ENCODE measurements around the gene VPS54.
"Not testable (repeated sequence)": the region's sequence is repeated elsewhere in the genome, so short reads cannot be mapped to it uniquely, and the experiment has no call there.

VPS54 gene

GRCh38 chr2:63993871-63994270 lies 25.4 kb downstream of the VPS54 start:
- no peak for TF ChIP-seq CTCF (IDR thresholded peaks at IDR 0.05)
- no peaks in the 10 kb centered on the region for H3K9me3 ChIP-seq (ENCODE audit: control insufficient read depth, low read length)
- H3K79me2 ChIP-seq, result peaks cover 54% of the 10 kb centered on the region
- no peak overlapping the region for H3K9ac ChIP-seq
- H3K4me3 ChIP-seq (ENCODE audit: low read depth, low read length), result no peak overlapping the region
- H3K4me2 ChIP-seq (ENCODE audit: low read length), result no peak overlapping the region
- no peak overlapping the region for H2AFZ ChIP-seq
- H3K4me1 ChIP-seq, result no peaks in the 10 kb centered on the region
- H3K36me3 ChIP-seq (ENCODE audit: control insufficient read depth, insufficient read depth, low read length), result no peaks in the 10 kb centered on the region
- no peaks in the 10 kb centered on the region for H3K27me3 ChIP-seq (ENCODE audit: control insufficient read depth, insufficient read depth, low read length)
- H3K27ac ChIP-seq, result no peak overlapping the region

GRCh38 chr2:63993130-63993584 lies 26.1 kb downstream of the VPS54 start:
- peaks cover 53% of the 10 kb centered on the region for H3K79me2 ChIP-seq
- H3K4me2 ChIP-seq (ENCODE audit: low read length); H3K4me3 ChIP-seq (ENCODE audit: low read depth, low read length); H3K9me3 ChIP-seq (ENCODE audit: control insufficient read depth, low read length); H3K9ac ChIP-seq; H3K4me1 ChIP-seq; H3K27me3 ChIP-seq (ENCODE audit: control insufficient read depth, insufficient read depth, low read length); H2AFZ ChIP-seq; H3K27ac ChIP-seq; H3K36me3 ChIP-seq (ENCODE audit: control insufficient read depth, insufficient read depth, low read length): not testable (repeated sequence)

GRCh38 chr2:63992061-63992685 lies 27.1 kb downstream of the VPS54 start:
- no peak for TF ChIP-seq CTCF (IDR thresholded peaks at IDR 0.05)
- no peaks in the 10 kb centered on the region for H3K36me3 ChIP-seq (ENCODE audit: control insufficient read depth, insufficient read depth, low read length)

GRCh38 chr2:63991173-63991999 lies 27.8 kb downstream of the VPS54 start:
- peaks cover 40% of the 10 kb centered on the region for H3K79me2 ChIP-seq
- not testable (repeated sequence) for H3K27me3 ChIP-seq (ENCODE audit: control insufficient read depth, insufficient read depth, low read length); H3K4me2 ChIP-seq (ENCODE audit: low read length)

More at GRCh38 chr2:63992061-63992685, 27.1 kb downstream of the VPS54 start:
- no peaks in the 10 kb centered on the region for H3K27me3 ChIP-seq (ENCODE audit: control insufficient read depth, insufficient read depth, low read length)
- H3K4me1 ChIP-seq, result no peaks in the 10 kb centered on the region
- H3K9me3 ChIP-seq (ENCODE audit: control insufficient read depth, low read length), result no peaks in the 10 kb centered on the region
- H2AFZ ChIP-seq, result no peak overlapping the region
- no peak overlapping the region for H3K27ac ChIP-seq
- no peak overlapping the region for H3K4me3 ChIP-seq (ENCODE audit: low read depth, low read length)
- H3K9ac ChIP-seq, result no peak overlapping the region
- H3K79me2 ChIP-seq, result peaks cover 48% of the 10 kb centered on the region
- no peak overlapping the region for H3K4me2 ChIP-seq (ENCODE audit: low read length)

GRCh38 chr2:63990072-63990471 lies 29.2 kb downstream of the VPS54 start:
- H3K27ac ChIP-seq, result no peak overlapping the region
- no peak for TF ChIP-seq CTCF (IDR thresholded peaks at IDR 0.05)

More at GRCh38 chr2:63991173-63991999, 27.8 kb downstream of the VPS54 start:
- H3K9ac ChIP-seq; H3K36me3 ChIP-seq (ENCODE audit: control insufficient read depth, insufficient read depth, low read length); H3K27ac ChIP-seq; H3K9me3 ChIP-seq (ENCODE audit: control insufficient read depth, low read length); H3K4me1 ChIP-seq; H3K4me3 ChIP-seq (ENCODE audit: low read depth, low read length); H2AFZ ChIP-seq: not testable (repeated sequence)

GRCh38 chr2:63988842-63989436 lies 30.3 kb downstream of the VPS54 start:
- H2AFZ ChIP-seq; H3K9me3 ChIP-seq (ENCODE audit: control insufficient read depth, low read length); H3K27ac ChIP-seq; H3K4me2 ChIP-seq (ENCODE audit: low read length); H3K4me1 ChIP-seq; H3K36me3 ChIP-seq (ENCODE audit: control insufficient read depth, insufficient read depth, low read length); H3K9ac ChIP-seq; H3K27me3 ChIP-seq (ENCODE audit: control insufficient read depth, insufficient read depth, low read length); H3K4me3 ChIP-seq (ENCODE audit: low read depth, low read length): not testable (repeated sequence)
- peaks cover 28% of the 10 kb centered on the region for H3K79me2 ChIP-seq

More at GRCh38 chr2:63990072-63990471, 29.2 kb downstream of the VPS54 start:
- H3K9me3 ChIP-seq (ENCODE audit: control insufficient read depth, low read length), result no peaks in the 10 kb centered on the region
- no peaks in the 10 kb centered on the region for H3K4me1 ChIP-seq
- H2AFZ ChIP-seq, result no peak overlapping the region
- no peak overlapping the region for H3K9ac ChIP-seq
- H3K4me3 ChIP-seq (ENCODE audit: low read depth, low read length), result no peak overlapping the region
- H3K27me3 ChIP-seq (ENCODE audit: control insufficient read depth, insufficient read depth, low read length), result no peaks in the 10 kb centered on the region
- H3K79me2 ChIP-seq, result peaks cover 30% of the 10 kb centered on the region
- H3K36me3 ChIP-seq (ENCODE audit: control insufficient read depth, insufficient read depth, low read length), result no peaks in the 10 kb centered on the region
- no peak overlapping the region for H3K4me2 ChIP-seq (ENCODE audit: low read length)

Data from parathyroid adenoma (tissue), 2 donors.